Measurements from ENCODE around the gene HPGDS. TPM values are rescaled to one million over a fixed set of nuclear protein-coding genes. Genes with fewer than 3 reads are reported as not detected.
"Not testable (repeated sequence)": the region's sequence is repeated elsewhere in the genome, so short reads cannot be mapped to it uniquely, and the experiment has no call there.

HPGDS gene
- total and polyA plus RNA-seq, 4 donors: 0.08 to 4.9 (median 0.18) TPM

- no peak overlapping the region for H3K9ac ChIP-seq (ENCODE audit: low read depth in 1 of 2, low read length in 2 of 2)
- H3K27me3 ChIP-seq (ENCODE audit: control insufficient read depth in 4 of 4, insufficient read depth in 4 of 4, low read length in 3 of 4): no peaks in the 10 kb centered on the region
- H3K4me1 ChIP-seq (ENCODE audit: control insufficient read depth in 4 of 4, insufficient read depth in 4 of 4, low read length in 3 of 4): peaks cover 0 to 13% (median 10%) of the 10 kb centered on the region in 4 donors
- DNase-seq (ENCODE audit: low spot score): peak; percentile 32
- H3K36me3 ChIP-seq (ENCODE audit: control insufficient read depth in 4 of 4, insufficient read depth in 3 of 4, low read depth in 1 of 4, low read length in 3 of 4): no peaks in the 10 kb centered on the region
- H3K4me3 ChIP-seq (ENCODE audit: low read depth in 1 of 3, low read length in 3 of 3): no peak overlapping the region
- H3K27ac ChIP-seq (ENCODE audit: low read depth in 1 of 2, low read length in 2 of 2): peak overlapping the region in 1 of 2 donors; percentile 20
- 47% methylated on average over 4 of the region's 4 CpGs for WGBS
- H3K9me3 ChIP-seq (ENCODE audit: control insufficient read depth in 4 of 4, low read length in 3 of 4): no peaks in the 10 kb centered on the region
- TF ChIP-seq FOXA2 (IDR thresholded peaks at IDR 0.05) (peak; percentile 100), REST (IDR thresholded peaks at IDR 0.05) (peak; percentile 69), JUND (IDR thresholded peaks at IDR 0.05) (peak; percentile 64 to 67), RXRA (IDR thresholded peaks at IDR 0.05) (peak; percentile 85 to 90), ATF3 (IDR thresholded peaks at IDR 0.05) (peak; percentile 67), ZBTB33 (IDR thresholded peaks at IDR 0.05) (peak; percentile 51), MAX (IDR thresholded peaks at IDR 0.05) (peak; percentile 46), TAF1 (conservative IDR thresholded peaks at IDR 0.05) (no peak), FOXA1 (IDR thresholded peaks at IDR 0.05) (peak; percentile 98), YY1 (IDR thresholded peaks at IDR 0.05) (peak; percentile 62), GABPA (IDR thresholded peaks at IDR 0.05 in 1 of 2, conservative IDR thresholded peaks at IDR 0.05 in 1 of 2) (no peak), HNF4A (conservative IDR thresholded peaks at IDR 0.05) (peak; percentile 90 to 92), HNF4G (IDR thresholded peaks at IDR 0.05) (peak; percentile 67), EGR1 (IDR thresholded peaks at IDR 0.05; ENCODE audit: low read depth in 2 of 2) (no peak), RAD21 (IDR thresholded peaks at IDR 0.05) (peak; percentile 42 to 55), NR2F2 (IDR thresholded peaks at IDR 0.05) (peak; percentile 47), CTCF (IDR thresholded peaks at IDR 0.05; ENCODE audit: low read depth, low read length, missing input control) (no peak), SP1 (IDR thresholded peaks at IDR 0.05) (peak; percentile 90)
Measured at GRCh38 chr4:94298725-94299252, 43.8 kb downstream of the HPGDS start.

- H3K4me3 ChIP-seq (ENCODE audit: low read depth in 1 of 3, low read length in 3 of 3); H3K9me3 ChIP-seq (ENCODE audit: control insufficient read depth in 4 of 4, low read length in 3 of 4); H3K9ac ChIP-seq (ENCODE audit: low read depth in 1 of 2, low read length in 2 of 2); H3K36me3 ChIP-seq (ENCODE audit: control insufficient read depth in 4 of 4, insufficient read depth in 3 of 4, low read depth in 1 of 4, low read length in 3 of 4); H3K27ac ChIP-seq (ENCODE audit: low read depth in 1 of 2, low read length in 2 of 2); H3K27me3 ChIP-seq (ENCODE audit: control insufficient read depth in 4 of 4, insufficient read depth in 4 of 4, low read length in 3 of 4); DNase-seq (ENCODE audit: low spot score): not testable (repeated sequence)
- WGBS: 61% methylated on average over 6 of the region's 6 CpGs
- peaks cover 0 to 11% (median 10%) of the 10 kb centered on the region in 4 donors for H3K4me1 ChIP-seq (ENCODE audit: control insufficient read depth in 4 of 4, insufficient read depth in 4 of 4, low read length in 3 of 4)
Measured at GRCh38 chr4:94295473-94295872, 47.2 kb downstream of the HPGDS start.

- not testable (repeated sequence) for H3K9ac ChIP-seq (ENCODE audit: low read depth in 1 of 2, low read length in 2 of 2); DNase-seq (ENCODE audit: low spot score); H3K36me3 ChIP-seq (ENCODE audit: control insufficient read depth in 4 of 4, insufficient read depth in 3 of 4, low read depth in 1 of 4, low read length in 3 of 4); H3K27ac ChIP-seq (ENCODE audit: low read depth in 1 of 2, low read length in 2 of 2); H3K4me3 ChIP-seq (ENCODE audit: low read depth in 1 of 3, low read length in 3 of 3); H3K27me3 ChIP-seq (ENCODE audit: control insufficient read depth in 4 of 4, insufficient read depth in 4 of 4, low read length in 3 of 4); H3K4me1 ChIP-seq (ENCODE audit: control insufficient read depth in 4 of 4, insufficient read depth in 4 of 4, low read length in 3 of 4); H3K9me3 ChIP-seq (ENCODE audit: control insufficient read depth in 4 of 4, low read length in 3 of 4)
- WGBS: 92% methylated on average over 4 of the region's 4 CpGs
Measured at GRCh38 chr4:94293981-94294380, 48.7 kb downstream of the HPGDS start.

Data from liver (tissue), 9 donors.